ENCODE data around the gene PILRA.

DNA sequence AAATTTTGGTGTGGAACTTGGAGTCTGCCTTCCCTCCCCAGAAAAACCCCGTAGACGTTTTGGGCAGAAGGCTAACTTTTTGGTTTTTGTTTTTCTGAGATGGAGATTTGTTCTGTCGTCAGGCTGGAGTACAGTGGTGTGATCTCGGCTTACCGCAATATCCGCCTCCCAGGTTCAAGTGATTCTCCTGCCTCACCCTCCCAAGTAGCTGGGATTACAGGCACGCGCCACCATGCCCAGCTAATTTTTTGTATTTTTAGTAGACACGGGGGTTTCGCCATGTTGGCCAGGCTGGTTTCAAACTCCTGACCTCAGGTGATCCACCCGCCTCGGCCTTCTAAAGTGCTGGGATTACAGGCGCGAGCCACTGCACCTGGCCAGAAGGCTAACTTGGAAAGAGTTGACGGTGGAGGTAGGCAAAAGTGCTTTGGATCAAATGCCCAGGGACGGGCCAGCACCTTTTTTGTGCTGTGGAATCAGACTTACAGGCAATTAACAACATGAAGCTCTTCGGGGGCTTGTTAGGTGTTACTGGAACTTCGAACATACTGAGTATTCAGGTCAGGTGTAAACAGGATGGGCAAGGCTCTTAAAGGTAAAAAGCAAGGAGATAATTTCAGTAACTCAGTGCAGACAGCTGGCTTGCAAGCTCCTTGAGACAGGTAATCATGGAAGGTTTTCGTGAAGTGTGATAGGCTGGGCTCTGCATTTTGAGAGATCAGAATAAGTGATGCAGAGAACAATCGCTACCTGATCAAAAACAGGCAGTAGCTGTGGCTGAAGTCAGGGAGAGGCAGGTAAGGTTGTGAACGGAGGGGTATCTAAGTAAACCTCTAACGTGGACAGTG lies 61.2 kb downstream of the PILRA start:
- TF ChIP-seq POLR2AphosphoS5 (IDR thresholded peaks at IDR 0.05) (no peak), POLR2A (IDR thresholded peaks at IDR 0.05) (no peak), CTCF (IDR thresholded peaks at IDR 0.05) (no peak)

Data from stomach (tissue), 4 donors.